ENCODE data around the gene EIF2A. TPM values are rescaled to one million over a fixed set of nuclear protein-coding genes. Genes with fewer than 3 reads are reported as not detected.
A peak's percentile ranks its signal among the peaks of the same experiment; 100 is the strongest.

Gene EIF2A
- total RNA-seq, 6 donors from 2014 or later = 40.1 to 202 (median 78.0) TPM

GRCh38 chr3:150520408-150520807 lies 26.2 kb upstream of the EIF2A start:
- ATAC-seq (ENCODE audit: low FRiP score in 2 of 2) = no peak
- DNase-seq = peak in 1 of 2 donors; percentile 58
- TF ChIP-seq EP300 (IDR thresholded peaks at IDR 0.05) = no peak
- Histone ChIP-seq H3K36me3 (no peaks in the 10 kb centered on the region), H3K27ac (no peak overlapping the region), H3K27me3 (no peaks in the 10 kb centered on the region), H3K4me3 (peak overlapping the region in 1 of 4 donors; percentile 6), H3K4me1 (no peaks in the 10 kb centered on the region), H3K9me3 (no peaks in the 10 kb centered on the region)
- WGBS, 2 donors = 88 to 91% methylated on average over 23 to 24 of the region's 24 CpGs

- DNase-seq (no peak), ATAC-seq (ENCODE audit: low FRiP score in 2 of 2) (no peak)
- H3K27me3 ChIP-seq = no peaks in the 10 kb centered on the region
- no peaks in the 10 kb centered on the region for H3K36me3 ChIP-seq
- H3K4me1 ChIP-seq = no peaks in the 10 kb centered on the region
- TF ChIP-seq POLR2A (IDR thresholded peaks at IDR 0.05) (no peak), CTCF (IDR thresholded peaks at IDR 0.05) (no peak), POLR2AphosphoS5 (IDR thresholded peaks at IDR 0.05) (no peak), EP300 (IDR thresholded peaks at IDR 0.05) (no peak)
- H3K9me3 ChIP-seq = no peaks in the 10 kb centered on the region
- no peak overlapping the region for H3K4me3 ChIP-seq
- H3K27ac ChIP-seq = no peak overlapping the region
- 80 to 86% methylated on average over 2 of the region's 2 CpGs for WGBS, 2 donors
Observed at GRCh38 chr3:150521463-150521862, 25.1 kb upstream of the EIF2A start.

GRCh38 chr3:150523538-150523937 lies 23.0 kb upstream of the EIF2A start:
- no peak overlapping the region for H3K27ac ChIP-seq
- no peaks in the 10 kb centered on the region for H3K9me3 ChIP-seq
- no peaks in the 10 kb centered on the region for H3K4me1 ChIP-seq
- 65 to 89% methylated on average over 2 of the region's 2 CpGs for WGBS, 2 donors
- DNase-seq (no peak), ATAC-seq (ENCODE audit: low FRiP score in 2 of 2) (no peak)
- no peaks in the 10 kb centered on the region for H3K27me3 ChIP-seq
- no peak overlapping the region for H3K4me3 ChIP-seq
- no peaks in the 10 kb centered on the region for H3K36me3 ChIP-seq
- TF ChIP-seq CTCF (IDR thresholded peaks at IDR 0.05) (no peak), EP300 (IDR thresholded peaks at IDR 0.05) (no peak), POLR2AphosphoS5 (IDR thresholded peaks at IDR 0.05) (no peak), POLR2A (IDR thresholded peaks at IDR 0.05) (no peak)

DNA sequence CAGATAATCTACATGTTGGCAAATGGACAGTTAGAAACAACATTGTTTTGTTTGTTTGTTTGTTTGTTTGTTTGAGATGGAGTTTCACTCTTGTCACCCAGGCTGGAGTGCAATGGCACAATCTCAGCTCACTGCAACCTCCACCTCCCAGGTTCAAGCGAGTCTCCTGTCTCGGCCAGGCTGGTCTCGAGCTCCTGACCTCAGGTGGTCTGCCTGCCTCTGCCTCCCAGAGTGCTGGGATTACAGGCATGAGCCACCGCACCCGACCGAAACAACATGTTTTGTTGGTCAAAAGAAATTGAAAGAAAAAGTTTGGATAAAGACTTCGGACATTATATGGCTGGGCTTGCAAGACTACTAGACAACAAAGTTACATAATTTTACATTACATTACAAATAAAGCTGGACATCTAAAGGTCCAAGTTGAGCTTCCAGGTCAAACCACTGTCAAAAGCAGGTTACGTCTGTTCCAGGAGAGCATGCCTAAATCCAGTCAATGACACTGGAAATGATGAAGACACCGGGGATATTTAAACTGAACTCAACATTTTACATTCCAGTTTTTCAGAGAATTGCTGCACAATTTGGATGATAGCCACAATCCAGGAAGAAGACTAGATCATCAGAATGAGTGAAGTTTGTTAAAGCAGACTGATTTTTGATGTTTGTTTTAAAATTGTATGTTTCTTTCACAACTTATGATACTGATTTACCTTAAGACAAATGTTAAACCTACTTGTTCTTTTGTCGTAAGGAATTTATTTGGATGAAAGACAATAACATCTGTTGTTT lies 18.9 kb upstream of the EIF2A start:
- ATAC-seq (ENCODE audit: low FRiP score in 2 of 2) = no peak

GRCh38 chr3:150528354-150528797 lies 18.2 kb upstream of the EIF2A start:
- 5 to 13% methylated on average over 2 of the region's 2 CpGs for WGBS, 2 donors
- Histone ChIP-seq H3K27me3 (no peaks in the 10 kb centered on the region), H3K36me3 (no peaks in the 10 kb centered on the region), H3K4me1 (no peaks in the 10 kb centered on the region), H3K27ac (no peak overlapping the region), H3K9me3 (no peaks in the 10 kb centered on the region), H3K4me3 (no peak overlapping the region)
- no peak for DNase-seq
- TF ChIP-seq POLR2A (IDR thresholded peaks at IDR 0.05) = no peak
- TF ChIP-seq CTCF (IDR thresholded peaks at IDR 0.05) = peak in 3 of 6 experiments; percentile 16 to 38 (median 22)
- no peak for ATAC-seq (ENCODE audit: low FRiP score in 2 of 2)

More for the DNA sequence above, 18.9 kb upstream of the EIF2A start:
- WGBS, 2 donors = 62 to 67% methylated on average over 10 of the region's 10 CpGs
- Histone ChIP-seq H3K27me3 (no peaks in the 10 kb centered on the region), H3K36me3 (no peaks in the 10 kb centered on the region), H3K4me1 (no peaks in the 10 kb centered on the region), H3K27ac (no peak overlapping the region), H3K4me3 (no peak overlapping the region), H3K9me3 (no peaks in the 10 kb centered on the region)
- TF ChIP-seq CTCF (IDR thresholded peaks at IDR 0.05) (no peak), POLR2AphosphoS5 (IDR thresholded peaks at IDR 0.05) (no peak), EP300 (IDR thresholded peaks at IDR 0.05) (no peak), POLR2A (IDR thresholded peaks at IDR 0.05) (no peak)
- DNase-seq = no peak
